ENCODE data around the gene APC2. TPM values are rescaled to one million over a fixed set of nuclear protein-coding genes. Genes with fewer than 3 reads are reported as not detected.

The APC2 gene
- total and polyA plus RNA-seq, 2 donors: 0.66 to 1.2 TPM

GRCh38 chr19:1486720-1487575 is 37.0 kb downstream of the APC2 start:
- Histone ChIP-seq H3K36me3 (ENCODE audit: insufficient read depth) (no peaks in the 10 kb centered on the region), H3K4me3 (ENCODE audit: low read depth, low read length) (no peak overlapping the region), H3K4me1 (ENCODE audit: insufficient read depth) (no peaks in the 10 kb centered on the region), H3K27ac (ENCODE audit: low read depth) (no peak overlapping the region)
- 91% methylated on average over 56 of the region's 56 CpGs for WGBS
- no peak for DNase-seq (ENCODE audit: extremely low spot score)

- Histone ChIP-seq H3K36me3 (ENCODE audit: insufficient read depth) (no peaks in the 10 kb centered on the region), H3K27ac (ENCODE audit: low read depth) (no peak overlapping the region), H3K4me1 (ENCODE audit: insufficient read depth) (no peaks in the 10 kb centered on the region), H3K4me3 (ENCODE audit: low read depth, low read length) (no peak overlapping the region)
- WGBS: 93% methylated on average over 40 of the region's 40 CpGs
- no peak for DNase-seq (ENCODE audit: extremely low spot score)
These were observed 37.8 kb downstream of the APC2 start for GRCh38 chr19:1487576-1488281.

- Histone ChIP-seq H3K4me3 (ENCODE audit: low read depth, low read length) (no peak overlapping the region), H3K4me1 (ENCODE audit: insufficient read depth) (no peaks in the 10 kb centered on the region), H3K36me3 (ENCODE audit: insufficient read depth) (no peaks in the 10 kb centered on the region), H3K27ac (ENCODE audit: low read depth) (no peak overlapping the region)
- DNase-seq (ENCODE audit: extremely low spot score): no peak
- WGBS: 90% methylated on average over 11 of the region's 11 CpGs
These were observed 38.3 kb downstream of the APC2 start for GRCh38 chr19:1488282-1488601.

- no peaks in the 10 kb centered on the region for H3K4me1 ChIP-seq (ENCODE audit: insufficient read depth)
- no peak for DNase-seq (ENCODE audit: extremely low spot score)
- H3K27ac ChIP-seq (ENCODE audit: low read depth): peak overlapping the region; percentile 14
- peak overlapping the region; percentile 41 for H3K4me3 ChIP-seq (ENCODE audit: low read depth, low read length)
- 21% methylated on average over 37 of the region's 37 CpGs for WGBS
- H3K36me3 ChIP-seq (ENCODE audit: insufficient read depth): no peaks in the 10 kb centered on the region
These were observed 39.8 kb downstream of the APC2 start for GRCh38 chr19:1489463-1490310.

- Histone ChIP-seq H3K27ac (ENCODE audit: low read depth) (peak within 1 kb of the TSS; percentile 14), H3K4me3 (ENCODE audit: low read depth, low read length) (peak within 1 kb of the TSS; percentile 41), H3K4me1 (ENCODE audit: insufficient read depth) (no peaks in the 10 kb centered on the region), H3K36me3 (ENCODE audit: insufficient read depth) (no peaks in the 10 kb centered on the region)
- WGBS: under 1% methylated on average over 74 of the region's 74 CpGs
- peak; percentile 98 for DNase-seq (ENCODE audit: extremely low spot score)
These were observed 40.6 kb downstream of the APC2 start, which contains the start of gene PCSK4 for GRCh38 chr19:1490311-1491113. Gene PCSK4, minus strand, starts transcription at chr19:1490350. Its CDS starts 4 bp downstream, at chr19:1490346.

- WGBS: 4% methylated on average over 73 of the region's 73 CpGs
- peak within 1 kb of the TSS; percentile 14 for H3K27ac ChIP-seq (ENCODE audit: low read depth)
- no peaks in the 10 kb centered on the region for H3K36me3 ChIP-seq (ENCODE audit: insufficient read depth)
- peak within 1 kb of the TSS; percentile 41 for H3K4me3 ChIP-seq (ENCODE audit: low read depth, low read length)
- DNase-seq (ENCODE audit: extremely low spot score): no peak
- H3K4me1 ChIP-seq (ENCODE audit: insufficient read depth): no peaks in the 10 kb centered on the region
These were observed 41.4 kb downstream of the APC2 start, which contains the start of gene REEP6 for GRCh38 chr19:1491114-1491848. Gene REEP6, plus strand, starts transcription at chr19:1491181. Its CDS starts 89 bp downstream, at chr19:1491270.

- H3K27ac ChIP-seq (ENCODE audit: low read depth): no peak overlapping the region
- DNase-seq (ENCODE audit: extremely low spot score): no peak
These were observed 41.9 kb downstream of the APC2 start for GRCh38 chr19:1491849-1492170.

GRCh38 chr19:1492474-1493006 is 42.6 kb downstream of the APC2 start:
- no peaks in the 10 kb centered on the region for H3K36me3 ChIP-seq (ENCODE audit: insufficient read depth)
- H3K27ac ChIP-seq (ENCODE audit: low read depth): no peak overlapping the region
- H3K4me1 ChIP-seq (ENCODE audit: insufficient read depth): no peaks in the 10 kb centered on the region
- 71% methylated on average over 10 of the region's 10 CpGs for WGBS
- H3K4me3 ChIP-seq (ENCODE audit: low read depth, low read length): no peak overlapping the region
- DNase-seq (ENCODE audit: extremely low spot score): no peak

More at GRCh38 chr19:1491849-1492170, 41.9 kb downstream of the APC2 start:
- no peaks in the 10 kb centered on the region for H3K36me3 ChIP-seq (ENCODE audit: insufficient read depth)
- 53% methylated on average over 12 of the region's 12 CpGs for WGBS
- H3K4me1 ChIP-seq (ENCODE audit: insufficient read depth): no peaks in the 10 kb centered on the region
- no peak overlapping the region for H3K4me3 ChIP-seq (ENCODE audit: low read depth, low read length)

GRCh38 chr19:1494115-1494815 is 44.3 kb downstream of the APC2 start:
- DNase-seq (ENCODE audit: extremely low spot score): no peak
- H3K4me3 ChIP-seq (ENCODE audit: low read depth, low read length): no peak overlapping the region
- WGBS: 53% methylated on average over 15 of the region's 15 CpGs
- no peaks in the 10 kb centered on the region for H3K4me1 ChIP-seq (ENCODE audit: insufficient read depth)
- no peaks in the 10 kb centered on the region for H3K36me3 ChIP-seq (ENCODE audit: insufficient read depth)
- H3K27ac ChIP-seq (ENCODE audit: low read depth): no peak overlapping the region

GRCh38 chr19:1495051-1495798 is 45.3 kb downstream of the APC2 start:
- Histone ChIP-seq H3K4me3 (ENCODE audit: low read depth, low read length) (no peak overlapping the region), H3K36me3 (ENCODE audit: insufficient read depth) (no peaks in the 10 kb centered on the region), H3K4me1 (ENCODE audit: insufficient read depth) (no peaks in the 10 kb centered on the region), H3K27ac (ENCODE audit: low read depth) (no peak overlapping the region)
- DNase-seq (ENCODE audit: extremely low spot score): no peak
- WGBS: 85% methylated on average over 37 of the region's 37 CpGs
